Activated T-helper 17 cell treated with anti-CD3 and anti-CD28 coated beads, Interleukin-2, amount 50 U/mL, for 72 hours (primary cell): ENCODE measurements around the gene C17orf114.

ENCODE experiments used
- ATAC-seq: fragments of 150-1000 bp; cut with Tn5 transposase; replicated peaks from 2 replicates; pipeline ENCODE4 v1.10.0; 2021; ENCODE audit warnings: mild to moderate bottlenecking, moderate library complexity
- H3K27ac Mint-ChIP-seq: one replicate; pipeline ENCODE4 v1.8.0; 2022; ENCODE audit warnings: mixed read lengths
- H3K27me3 Mint-ChIP-seq: one replicate; pipeline ENCODE4 v1.8.0; 2022; ENCODE audit warnings: mixed read lengths
- H3K36me3 Mint-ChIP-seq: one replicate; pipeline ENCODE4 v1.8.0; 2022; ENCODE audit warnings: low read depth, mild to moderate bottlenecking, mixed read lengths
- H3K4me1 Mint-ChIP-seq: one replicate; pipeline ENCODE4 v1.8.0; 2022; ENCODE audit warnings: mixed read lengths
- H3K4me3 Mint-ChIP-seq: one replicate; pipeline ENCODE4 v1.8.0; 2022; ENCODE audit warnings: mild to moderate bottlenecking, mixed read lengths
- H3K9me3 Mint-ChIP-seq: one replicate; pipeline ENCODE4 v1.8.0; 2022; ENCODE audit warnings: mixed read lengths

C17orf114 gene

GRCh38 chr17:4802228-4802627, at the start of gene C17orf114:
C17orf114 (minus strand) TSS chr17:4802328.
- H3K4me3 Mint-ChIP-seq, result no peak within 1 kb of the TSS
- ATAC-seq, result no peak
- H3K27ac Mint-ChIP-seq, result peak within 1 kb of the TSS; percentile 32
- peaks cover 16% of the 10 kb centered on the region for H3K4me1 Mint-ChIP-seq
- no peaks in the 10 kb centered on the region for H3K27me3 Mint-ChIP-seq
- H3K36me3 Mint-ChIP-seq, result peaks cover 27% of the 10 kb centered on the region
- no peaks in the 10 kb centered on the region for H3K9me3 Mint-ChIP-seq

- Mint-ChIP-seq H3K9me3 (peaks cover 4% of the 10 kb centered on the region), H3K36me3 (peaks cover 11% of the 10 kb centered on the region), H3K4me3 (no peak overlapping the region), H3K4me1 (peaks cover 18% of the 10 kb centered on the region), H3K27me3 (no peaks in the 10 kb centered on the region), H3K27ac (peak overlapping the region; percentile 34)
- ATAC-seq, result no peak
These were observed 49.0 kb upstream of the C17orf114 start for GRCh38 chr17:4851084-4851483.

GRCh38 chr17:4850246-4850645, 48.1 kb upstream of the C17orf114 start:
- Mint-ChIP-seq H3K4me3 (no peak overlapping the region), H3K4me1 (peaks cover 18% of the 10 kb centered on the region), H3K36me3 (peaks cover 11% of the 10 kb centered on the region), H3K9me3 (peaks cover 4% of the 10 kb centered on the region), H3K27ac (peak overlapping the region; percentile 58), H3K27me3 (no peaks in the 10 kb centered on the region)
- ATAC-seq, result no peak

DNA sequence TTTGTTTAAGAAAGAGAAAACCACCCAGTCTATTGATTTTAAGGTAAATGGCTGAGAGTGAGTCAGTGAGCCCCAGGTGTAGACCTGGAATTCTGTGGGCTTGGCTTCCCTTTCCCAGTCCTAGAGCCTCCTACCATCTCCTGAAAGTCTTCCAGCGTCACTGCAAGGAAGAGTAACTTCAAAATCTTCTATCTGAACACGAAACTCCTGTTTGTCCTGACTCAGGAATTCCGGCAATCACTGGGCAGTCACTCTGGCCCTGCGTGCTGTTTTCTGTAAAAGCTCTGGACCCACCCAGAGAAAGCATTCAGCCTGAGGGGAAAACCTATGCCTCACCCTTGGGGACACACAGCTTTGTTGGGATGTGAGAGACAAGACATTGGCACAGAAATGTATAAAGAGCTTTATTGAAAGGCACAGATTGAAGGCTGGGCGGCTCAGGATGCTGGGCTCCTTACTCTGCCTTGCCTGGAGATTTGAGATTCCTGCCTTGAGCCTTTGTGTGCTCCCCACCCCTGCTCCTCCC, 46.9 kb upstream of the C17orf114 start:
- H3K27ac Mint-ChIP-seq, result no peak overlapping the region
- no peak for ATAC-seq
- peaks cover 4% of the 10 kb centered on the region for H3K9me3 Mint-ChIP-seq
- no peaks in the 10 kb centered on the region for H3K27me3 Mint-ChIP-seq
- peaks cover 18% of the 10 kb centered on the region for H3K4me1 Mint-ChIP-seq
- H3K36me3 Mint-ChIP-seq, result peaks cover 9% of the 10 kb centered on the region
- no peak overlapping the region for H3K4me3 Mint-ChIP-seq

DNA sequence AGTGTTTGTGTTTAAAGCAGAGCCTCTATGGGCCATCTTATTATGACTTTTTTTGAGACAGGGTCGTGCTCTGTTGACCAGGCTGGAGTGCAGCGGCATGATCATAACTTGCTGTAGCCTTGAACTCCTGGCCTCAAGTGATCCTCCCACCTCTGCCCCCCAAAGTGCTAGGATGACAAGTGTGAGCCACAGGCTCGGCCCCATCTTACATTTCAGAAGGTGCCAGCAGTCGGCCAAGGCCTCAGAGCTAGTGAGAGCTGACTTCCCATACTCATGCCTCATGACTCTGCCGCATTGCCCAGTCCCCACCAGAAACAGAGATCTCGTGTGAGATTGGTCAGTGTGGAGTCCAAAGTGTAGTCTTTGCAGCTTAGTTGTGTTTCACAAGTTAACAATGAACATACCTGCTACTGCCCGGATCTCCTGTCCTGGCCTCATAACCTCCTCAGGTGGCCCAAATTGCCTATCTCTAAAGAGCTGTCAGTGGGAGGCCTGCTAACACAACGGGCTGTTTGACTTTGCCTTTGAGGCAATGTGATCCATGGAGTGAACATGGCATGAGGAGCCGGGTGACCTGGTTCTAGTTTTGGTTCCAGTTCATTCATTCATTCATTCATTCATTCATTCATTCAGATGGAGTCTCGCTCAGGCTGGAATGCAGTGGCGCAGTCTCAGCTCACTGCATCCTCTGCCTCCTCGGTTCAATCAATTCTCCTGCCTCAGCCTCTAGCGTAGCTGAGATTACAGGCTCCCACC, 44.7 kb upstream of the C17orf114 start:
- H3K27me3 Mint-ChIP-seq, result no peaks in the 10 kb centered on the region
- H3K9me3 Mint-ChIP-seq, result no peaks in the 10 kb centered on the region
- peaks cover 11% of the 10 kb centered on the region for H3K4me1 Mint-ChIP-seq
- peaks cover 6% of the 10 kb centered on the region for H3K36me3 Mint-ChIP-seq
- no peak overlapping the region for H3K27ac Mint-ChIP-seq
- no peak for ATAC-seq
- no peak overlapping the region for H3K4me3 Mint-ChIP-seq

DNA sequence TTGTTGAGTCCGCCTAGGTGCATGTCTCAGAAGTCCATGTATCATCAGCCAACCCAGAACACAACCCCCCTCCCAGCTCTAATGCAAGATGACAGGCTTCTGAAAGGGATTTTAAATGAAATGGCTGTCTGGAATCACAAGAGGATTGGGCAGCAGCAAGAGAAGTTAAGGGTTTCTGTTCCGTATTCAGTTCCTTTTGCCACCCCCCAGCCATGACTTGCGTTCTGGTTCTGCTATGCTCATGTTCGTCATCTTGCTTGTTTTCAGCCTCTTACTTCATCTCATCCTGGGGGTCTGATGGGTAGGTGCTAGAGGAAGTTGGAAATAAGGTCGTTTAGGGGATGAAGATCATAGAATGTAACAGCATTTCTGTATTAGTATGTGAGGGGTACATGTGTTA, 43.0 kb upstream of the C17orf114 start:
- peaks cover 6% of the 10 kb centered on the region for H3K36me3 Mint-ChIP-seq
- no peak for ATAC-seq
- H3K4me3 Mint-ChIP-seq, result no peak overlapping the region
- no peaks in the 10 kb centered on the region for H3K9me3 Mint-ChIP-seq
- no peak overlapping the region for H3K27ac Mint-ChIP-seq
- H3K4me1 Mint-ChIP-seq, result peaks cover 19% of the 10 kb centered on the region
- H3K27me3 Mint-ChIP-seq, result no peaks in the 10 kb centered on the region

GRCh38 chr17:4843321-4844000, 41.3 kb upstream of the C17orf114 start:
- Mint-ChIP-seq H3K4me3 (no peak overlapping the region), H3K27me3 (no peaks in the 10 kb centered on the region), H3K9me3 (no peaks in the 10 kb centered on the region), H3K36me3 (peaks cover 12% of the 10 kb centered on the region), H3K27ac (no peak overlapping the region), H3K4me1 (peaks cover 27% of the 10 kb centered on the region)
- no peak for ATAC-seq

- Mint-ChIP-seq H3K4me3 (no peak overlapping the region), H3K9me3 (no peaks in the 10 kb centered on the region), H3K4me1 (peaks cover 28% of the 10 kb centered on the region), H3K36me3 (peaks cover 19% of the 10 kb centered on the region), H3K27ac (no peak overlapping the region), H3K27me3 (no peaks in the 10 kb centered on the region)
- no peak for ATAC-seq
These were observed 40.2 kb upstream of the C17orf114 start for GRCh38 chr17:4842376-4842775.

- no peaks in the 10 kb centered on the region for H3K9me3 Mint-ChIP-seq
- peak overlapping the region; percentile 55 for H3K27ac Mint-ChIP-seq
- H3K27me3 Mint-ChIP-seq, result no peaks in the 10 kb centered on the region
- peaks cover 19% of the 10 kb centered on the region for H3K36me3 Mint-ChIP-seq
- H3K4me3 Mint-ChIP-seq, result peak overlapping the region; percentile 54
- peak; percentile 89 for ATAC-seq
- H3K4me1 Mint-ChIP-seq, result peaks cover 33% of the 10 kb centered on the region
These were observed 38.7 kb upstream of the C17orf114 start for GRCh38 chr17:4840893-4841242.

DNA sequence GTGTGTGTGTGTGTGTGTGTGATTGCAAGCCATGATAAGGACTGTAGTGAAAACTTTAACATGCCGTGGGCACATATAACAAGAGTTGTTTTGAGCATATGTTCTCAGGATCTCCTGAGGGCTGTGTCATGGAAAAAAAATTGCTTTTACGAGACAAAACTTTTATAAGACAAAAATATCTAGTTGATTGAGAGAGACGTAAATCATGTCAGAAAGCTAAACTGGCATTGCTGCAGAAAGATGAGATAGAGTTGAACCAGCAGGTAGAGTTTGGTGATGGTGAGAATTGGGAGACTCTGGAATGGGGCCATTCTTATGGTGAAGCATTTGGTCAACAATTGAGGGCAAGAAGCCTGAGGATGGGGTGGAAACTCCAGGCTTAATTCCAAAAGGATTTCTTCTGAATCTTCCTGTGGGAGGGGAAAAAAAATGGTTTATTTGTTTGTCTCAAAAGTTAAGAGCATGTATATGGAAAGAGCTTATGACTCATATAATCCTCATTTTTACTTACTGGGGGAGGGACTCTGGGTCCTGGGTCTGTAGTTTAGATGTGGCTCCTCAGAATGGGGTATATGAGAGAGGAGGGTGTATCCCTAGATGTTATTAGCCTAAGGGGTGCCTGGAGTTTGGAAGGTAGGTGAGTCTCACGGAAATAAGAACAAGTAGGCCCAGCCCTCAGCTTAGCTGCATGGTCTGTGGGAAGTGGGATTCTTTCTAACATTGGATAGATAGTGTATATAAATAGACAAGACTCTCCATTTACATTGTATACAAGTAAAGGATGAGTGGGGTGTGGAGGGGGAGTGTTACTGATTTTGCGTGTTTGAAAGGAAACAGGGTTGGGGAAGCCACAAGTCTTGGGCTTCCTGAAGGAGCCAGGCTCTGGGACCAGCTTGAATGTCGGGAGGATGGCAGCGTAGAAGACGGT, 38.1 kb upstream of the C17orf114 start:
- H3K27me3 Mint-ChIP-seq, result no peaks in the 10 kb centered on the region

GRCh38 chr17:4839221-4839620, 37.1 kb upstream of the C17orf114 start:
- peak overlapping the region; percentile 64 for H3K27ac Mint-ChIP-seq
- peaks cover 21% of the 10 kb centered on the region for H3K36me3 Mint-ChIP-seq
- H3K9me3 Mint-ChIP-seq, result no peaks in the 10 kb centered on the region
- peak; percentile 35 for ATAC-seq
- peaks cover 45% of the 10 kb centered on the region for H3K4me1 Mint-ChIP-seq
- no peaks in the 10 kb centered on the region for H3K27me3 Mint-ChIP-seq
- H3K4me3 Mint-ChIP-seq, result peak overlapping the region; percentile 54

More for the DNA sequence above, 38.1 kb upstream of the C17orf114 start:
- peak; percentile 38 for ATAC-seq
- Mint-ChIP-seq H3K9me3 (no peaks in the 10 kb centered on the region), H3K36me3 (peaks cover 19% of the 10 kb centered on the region), H3K27ac (peak overlapping the region; percentile 55), H3K4me3 (peak overlapping the region; percentile 54), H3K4me1 (peaks cover 36% of the 10 kb centered on the region)

GRCh38 chr17:4838309-4838785, 36.2 kb upstream of the C17orf114 start:
- H3K4me3 Mint-ChIP-seq, result no peak overlapping the region
- peaks cover 24% of the 10 kb centered on the region for H3K36me3 Mint-ChIP-seq
- H3K4me1 Mint-ChIP-seq, result peaks cover 50% of the 10 kb centered on the region

DNA sequence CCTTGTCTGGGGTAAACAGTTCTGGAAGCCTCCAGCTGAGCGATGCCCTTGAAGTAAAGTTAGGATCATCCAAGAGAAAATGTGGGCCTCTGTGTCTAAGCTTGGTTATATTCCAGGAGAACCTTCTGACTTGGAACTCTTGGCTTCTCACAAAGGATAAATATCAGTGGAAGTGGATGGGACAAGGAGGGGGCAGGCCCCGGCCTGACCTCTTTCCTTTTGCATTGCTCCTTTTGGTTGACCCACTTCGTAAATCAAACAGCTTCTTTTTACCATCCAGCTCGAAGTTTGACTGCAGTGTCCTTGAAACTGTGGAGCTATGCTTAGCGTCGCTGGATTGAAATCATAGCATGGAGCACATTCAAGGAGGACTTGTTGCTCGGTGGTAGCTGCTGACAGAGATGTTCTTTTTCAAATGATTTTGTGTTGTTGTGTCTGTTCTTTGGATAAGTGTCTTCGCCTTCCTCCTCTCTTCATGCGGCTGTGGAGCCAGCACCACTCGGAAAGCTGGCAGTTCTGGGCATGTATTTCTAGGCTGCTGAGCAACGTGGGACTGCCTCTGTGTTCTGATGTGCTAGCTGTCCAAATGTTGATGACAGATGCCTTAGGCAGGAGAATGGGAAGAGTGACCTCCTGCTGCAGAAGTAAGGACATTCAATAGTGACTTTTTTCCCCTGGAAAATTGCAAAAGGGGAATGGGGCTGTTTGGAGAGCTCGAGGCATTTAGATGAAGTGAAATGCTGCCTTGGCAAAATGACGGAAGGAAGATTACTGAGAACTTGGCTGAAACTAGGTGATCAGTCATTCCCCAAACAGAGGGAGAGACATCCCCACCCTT, 35.6 kb upstream of the C17orf114 start:
- peak overlapping the region; percentile 41 for H3K27ac Mint-ChIP-seq

More at GRCh38 chr17:4838309-4838785, 36.2 kb upstream of the C17orf114 start:
- Mint-ChIP-seq H3K27me3 (no peaks in the 10 kb centered on the region), H3K9me3 (no peaks in the 10 kb centered on the region), H3K27ac (no peak overlapping the region)
- no peak for ATAC-seq

More for the DNA sequence above, 35.6 kb upstream of the C17orf114 start:
- H3K9me3 Mint-ChIP-seq, result no peaks in the 10 kb centered on the region
- ATAC-seq, result no peak
- H3K4me1 Mint-ChIP-seq, result peaks cover 50% of the 10 kb centered on the region
- H3K27me3 Mint-ChIP-seq, result no peaks in the 10 kb centered on the region
- no peak overlapping the region for H3K4me3 Mint-ChIP-seq
- H3K36me3 Mint-ChIP-seq, result peaks cover 24% of the 10 kb centered on the region
